ENCODE measurements around the gene CNTNAP4. TPM values are rescaled to one million over a fixed set of nuclear protein-coding genes. Genes with fewer than 3 reads are reported as not detected.

Gene CNTNAP4
- total and polyA plus RNA-seq, 2 of the 13 experiments (the other 11 are each of a cell fraction or from before 2014, with no cell fraction given), result not detected

GRCh38 chr16:76265434-76266045 is 11.7 kb upstream of the CNTNAP4 start:
- no peak for TF ChIP-seq ZNF30 (CRISPR knock-in tag; IDR thresholded peaks at IDR 0.05)
- TF ChIP-seq FOSL2 (CRISPR knock-in tag; IDR thresholded peaks at IDR 0.05), result no peak
- TF ChIP-seq GTF2F1 (IDR thresholded peaks at IDR 0.05; ENCODE audit: low read length), result no peak
- TF ChIP-seq SMC3 (IDR thresholded peaks at IDR 0.05; ENCODE audit: low read length), result peak; percentile 35; the same call in 1 of the 2 replicates
- no peak for TF ChIP-seq SPEN (CRISPR knock-in tag; IDR thresholded peaks at IDR 0.05; ENCODE audit: low read depth)
- 0 out of 2 replicates have a peak, but pooled peaks have one; percentile 41 for TF ChIP-seq MIXL1 (CRISPR knock-in tag; IDR thresholded peaks at IDR 0.05)
- TF ChIP-seq CREM (IDR thresholded peaks at IDR 0.05), result no peak
- TF ChIP-seq CREM (CRISPR knock-in tag; IDR thresholded peaks at IDR 0.05), result no peak
- TF ChIP-seq STAG1 (CRISPR knock-in tag; IDR thresholded peaks at IDR 0.05), result peak; percentile 46
- TF ChIP-seq HNRNPH1 (optimal IDR thresholded peaks at IDR 0.05; ENCODE audit: low read depth, low read length), result no peak
- TF ChIP-seq NFKB2 (CRISPR knock-in tag; IDR thresholded peaks at IDR 0.05; ENCODE audit: borderline replicate concordance), result no peak
- TF ChIP-seq ZNF562 (CRISPR knock-in tag; IDR thresholded peaks at IDR 0.05; ENCODE audit: borderline replicate concordance), result no peak
- TF ChIP-seq ZNF747 (CRISPR knock-in tag; IDR thresholded peaks at IDR 0.05; ENCODE audit: borderline replicate concordance), result no peak
- TF ChIP-seq ATF7 (IDR thresholded peaks at IDR 0.05), result no peak
- no peak for TF ChIP-seq ATF7 (CRISPR knock-in tag; IDR thresholded peaks at IDR 0.05)
- TF ChIP-seq CTCF (CRISPR knock-in tag; IDR thresholded peaks at IDR 0.05), result peak; percentile 58
- Histone ChIP-seq H3K9ac (ENCODE audit: insufficient read depth, low read depth, low read length) (no peak overlapping the region), H3K27me3 (ENCODE audit: control insufficient read depth in 1 of 2, insufficient read depth in 2 of 2, low read length in 2 of 2) (no peaks in the 10 kb centered on the region), H2AFZ (ENCODE audit: low read length) (no peak overlapping the region), H3K4me2 (ENCODE audit: low read depth, low read length) (no peak overlapping the region), H3K4me1 (ENCODE audit: insufficient read depth, low read length) (no peaks in the 10 kb centered on the region), H3K79me2 (ENCODE audit: insufficient read depth, low read length) (no peaks in the 10 kb centered on the region), H3K9me3 (ENCODE audit: low read length) (peaks cover 13% of the 10 kb centered on the region; the same call in 1 of the 2 replicates), H3K36me3 (replicated peaks in 1 of 2; ENCODE audit: control insufficient read depth in 1 of 2, insufficient read depth in 2 of 2, low read length in 2 of 2) (no peaks in the 10 kb centered on the region), H3K27ac (ENCODE audit: extremely low read length, insufficient read depth, low read length) (no peak overlapping the region), H4K20me1 (ENCODE audit: insufficient read depth, low read length) (no peaks in the 10 kb centered on the region), H3K4me3 (replicated peaks in 1 of 3; ENCODE audit: insufficient read depth in 1 of 3, low read depth in 2 of 3, low read length in 3 of 3) (no peak overlapping the region)
- intact Hi-C loops (cut with micrococcal nuclease; ENCODE audit: unreplicated experiment) (no loop called here), in situ Hi-C loops (cut with HindIII; ENCODE audit: extremely low pct_ligation_motif_present, low pct_unique_long_range_greater_than_20kb) (no loop called here)
- CTCF ChIA-PET (ENCODE audit: low intra/inter-chr PET ratio, low total read pairs), result interaction anchor here (2.1 kb wide), 1 partner anchor 388 kb away, joined by 8 read pairs; no protein-coding TSS in a partner anchor
- POLR2A ChIA-PET, result no interaction called here
- no peak for FAIRE-seq
- BruUV-seq (replicated peaks), result no TSS peak
- ATAC-seq, result peak; percentile 88
- 4% methylated on average over 2 of the region's 2 CpGs for WGBS (ENCODE audit: low lambda C conversion rate)
- DNase-seq (ENCODE audit: low spot score), result peak; percentile 31

Measured in HepG2 (cell line).